Subcutaneous adipose tissue (tissue), 4 donors: ENCODE results near the gene CRYBB3. TPM values are rescaled to one million over a fixed set of nuclear protein-coding genes. Genes with fewer than 3 reads are reported as not detected.

Experiments used
- CTCF ChIP-seq: fragments of 450-650 bp; IDR thresholded peaks from one replicate; pipeline ENCODE4 v1.5.1; 2016; ENCODE audit warnings: low read depth, mild to moderate bottlenecking, control low read depth, antibody characterized with exemption, moderate library complexity
- total RNA-seq, 4 donors: library from RNA; depleted of rRNA; stranded (reverse); fragments of >200 nt; gene quantifications; one replicate each; pipeline ENCODE4 v1.1.0, GENCODE V29; 2016

The CRYBB3 gene
- total RNA-seq, 4 donors from 2014 or later, result not detected

- TF ChIP-seq CTCF, result no peak
Measured at GRCh38 chr22:25167834-25168601, 31.6 kb upstream of the CRYBB3 start.

- TF ChIP-seq CTCF, result no peak
Measured at GRCh38 chr22:25169278-25170031, 30.2 kb upstream of the CRYBB3 start.

- no peak for TF ChIP-seq CTCF
Measured at GRCh38 chr22:25170426-25170980, 29.2 kb upstream of the CRYBB3 start.

- no peak for TF ChIP-seq CTCF
Measured at GRCh38 chr22:25172153-25172552, 27.5 kb upstream of the CRYBB3 start.

- TF ChIP-seq CTCF, result no peak
Measured at GRCh38 chr22:25174156-25174887, 25.3 kb upstream of the CRYBB3 start.

GRCh38 chr22:25174888-25175411 is 24.7 kb upstream of the CRYBB3 start:
- no peak for TF ChIP-seq CTCF
